Panc1 (cell line): ENCODE results near the gene RBM44. TPM values are rescaled to one million over a fixed set of nuclear protein-coding genes. Genes with fewer than 3 reads are reported as not detected.
A peak's percentile ranks its signal among the peaks of the same experiment; 100 is the strongest.

Experiments
- ATAC-seq: fragments of 200-7000 bp; cut with Tn5 transposase; 2 replicates; pipeline ENCODE4 v1.9.1; 2020; ENCODE audit warnings: mild to moderate bottlenecking, moderate library complexity
- BruUV-seq: library from RNA; stranded (reverse); fragments of 400-500 nt; replicated peaks from 2 replicates; lab custom pipeline; 2021; lab: Mats Ljungman, UMichigan
- CTCF ChIA-PET: fragments of 300-600 bp; sonication (Branson Sonifier 250); formaldehyde crosslinking; loops from one replicate; lab custom pipeline; 2022; ENCODE audit warnings: antibody characterized with exemption; lab: Charles Lee
- POLR2A ChIA-PET: fragments of 300-600 bp; sonication (Branson Sonifier 250); formaldehyde crosslinking; loops from one replicate; lab custom pipeline; 2022; ENCODE audit warnings: antibody characterized with exemption; lab: Charles Lee
- DNase-seq: peaks from one replicate; pipeline ENCODE4 v3.0.0-alpha.2; 2010; ENCODE audit warnings: low read depth, low spot score
- H3K27ac ChIP-seq: 2 replicates; pipeline ENCODE4 v1.5.1; 2011; ENCODE audit warnings: mild to moderate bottlenecking, low read length, inconsistent platforms
- H3K27me3 ChIP-seq: fragments of 200-500 bp; sonication (Bioruptor generic); 2 replicates; pipeline ENCODE4 v1.6.0; 2014; ENCODE audit warnings: low read length, inconsistent platforms; ENCODE audit not compliant: control insufficient read depth, insufficient read depth
- H3K36me3 ChIP-seq: fragments of 200-500 bp; sonication (Bioruptor generic); 2 replicates; pipeline ENCODE4 v1.5.1; 2014; ENCODE audit warnings: inconsistent platforms, mild to moderate bottlenecking, low read length, moderate library complexity; ENCODE audit not compliant: control insufficient read depth, insufficient read depth
- H3K4me1 ChIP-seq: 2 replicates; pipeline ENCODE4 v1.5.1; 2011; ENCODE audit warnings: inconsistent platforms, mild to moderate bottlenecking, low read length, moderate library complexity; ENCODE audit not compliant: control insufficient read depth, insufficient read depth
- H3K4me3 ChIP-seq, 2 experiments: 2 replicates each; pipeline ENCODE4 v1.5.1; 2011 to 2012; ENCODE audit warnings: low read depth in 2 of 2, low read length in 2 of 2, mild to moderate bottlenecking in 2 of 2, inconsistent platforms in 1 of 2, moderate library complexity in 1 of 2
- H3K9me3 ChIP-seq: fragments of 200-500 bp; sonication (Bioruptor generic); 2 replicates; pipeline ENCODE4 v1.5.1; 2014; ENCODE audit warnings: low read depth, mild to moderate bottlenecking, inconsistent platforms, low read length, moderate library complexity; ENCODE audit not compliant: control insufficient read depth, insufficient read depth
- CTCF ChIP-seq: fragments of 450-650 bp; IDR thresholded peaks from 2 replicates; pipeline ENCODE4 v1.5.1; 2017; ENCODE audit warnings: mild to moderate bottlenecking
- POLR2AphosphoS5 ChIP-seq: IDR thresholded peaks from 2 replicates; pipeline ENCODE4 v1.6.1; 2012; ENCODE audit warnings: mild to moderate bottlenecking, low read depth, low read length, moderate library complexity
- REST ChIP-seq, 2 experiments: IDR thresholded peaks; 2 replicates each; pipeline ENCODE4 v1.6.1; 2011 to 2012; ENCODE audit warnings: low read depth in 2 of 2, control low read depth in 1 of 2, low read length in 1 of 2, mild to moderate bottlenecking in 1 of 2, moderate library complexity in 1 of 2; ENCODE audit not compliant: insufficient read depth in 1 of 2
- SIN3A ChIP-seq: IDR thresholded peaks from 2 replicates; pipeline ENCODE4 v1.6.1; 2012; ENCODE audit warnings: low read depth, mild to moderate bottlenecking, low read length, moderate library complexity, borderline replicate concordance; ENCODE audit not compliant: insufficient read depth
- TCF7L2 ChIP-seq: IDR thresholded peaks from 2 replicates; pipeline ENCODE4 v1.6.1; 2011; ENCODE audit warnings: mild to moderate bottlenecking, low read depth, low read length, inconsistent platforms
- in situ Hi-C: cut with HindIII; loops from 2 replicates; pipeline ENCODE4 v1.10.0; 2016; ENCODE audit warnings: low sequenced_read_pairs, low pct_unique_long_range_greater_than_20kb
- intact Hi-C: fragments of 100-400 bp; cut with micrococcal nuclease; formaldehyde crosslinking; loops from one replicate; pipeline ENCODE4 v1.10.0; 2022; ENCODE audit not compliant: unreplicated experiment
- total RNA-seq: library from RNA; stranded (reverse); gene quantifications from one replicate; pipeline ENCODE4 v1.2.1, GENCODE V29; 2021; ENCODE audit not compliant: unreplicated experiment

The RBM44 gene
- total RNA-seq, 1 experiment from 2014 or later = 0.90 TPM

- TF ChIP-seq TCF7L2 (no peak), REST (IDR thresholded peaks at IDR 0.05; ENCODE audit: insufficient read depth in 1 of 2, low read depth in 2 of 2, low read length in 1 of 2) (no peak), CTCF (no peak), POLR2AphosphoS5 (no peak), SIN3A (no peak)
- POLR2A ChIA-PET = no interaction called here
- Histone ChIP-seq H3K27me3 (no peaks in the 10 kb centered on the region), H3K4me3 (no peak overlapping the region), H3K27ac (peak overlapping the region; percentile 4; the same call in 1 of the 2 replicates), H3K36me3 (no peaks in the 10 kb centered on the region), H3K4me1 (peaks cover 27% of the 10 kb centered on the region), H3K9me3 (no peaks in the 10 kb centered on the region)
- no TSS peak for BruUV-seq
- no peak for DNase-seq
- CTCF ChIA-PET = no interaction called here
- in situ Hi-C loops (no loop called here), intact Hi-C loops (no loop called here)
- ATAC-seq = no peak
These were observed 70.9 kb downstream of the RBM44 start for GRCh38 chr2:237869343-237870102.

- Histone ChIP-seq H3K4me3 (no peak overlapping the region), H3K9me3 (no peaks in the 10 kb centered on the region), H3K36me3 (no peaks in the 10 kb centered on the region), H3K4me1 (peaks cover 28% of the 10 kb centered on the region), H3K27ac (0 out of 2 replicates have a peak overlapping the region, but pooled peaks have one; percentile 4), H3K27me3 (no peaks in the 10 kb centered on the region)
- no TSS peak for BruUV-seq
- ATAC-seq = no peak
- CTCF ChIA-PET = no interaction called here
- POLR2A ChIA-PET = no interaction called here
- TF ChIP-seq POLR2AphosphoS5 (no peak), SIN3A (no peak), TCF7L2 (no peak), CTCF (no peak), REST (IDR thresholded peaks at IDR 0.05; ENCODE audit: insufficient read depth in 1 of 2, low read depth in 2 of 2, low read length in 1 of 2) (no peak)
- in situ Hi-C loops = no loop called here
- intact Hi-C loops = no loop called here
- no peak for DNase-seq
These were observed 71.5 kb downstream of the RBM44 start for GRCh38 chr2:237870126-237870525.
